GM12873 (cell line): ENCODE data around the gene TSPAN5.

Experiments
- CTCF ChIP-seq: IDR thresholded peaks from 2 replicates; pipeline ENCODE4 v1.5.1; 2012; ENCODE audit warnings: low read depth, mild to moderate bottlenecking, moderate library complexity, low read length, control low read depth; ENCODE audit not compliant: insufficient read depth; ENCODE audit errors: missing control alignments

Gene TSPAN5

GRCh38 chr4:98512918-98513317 is 145.5 kb downstream of the TSPAN5 start:
- no peak for TF ChIP-seq CTCF

DNA sequence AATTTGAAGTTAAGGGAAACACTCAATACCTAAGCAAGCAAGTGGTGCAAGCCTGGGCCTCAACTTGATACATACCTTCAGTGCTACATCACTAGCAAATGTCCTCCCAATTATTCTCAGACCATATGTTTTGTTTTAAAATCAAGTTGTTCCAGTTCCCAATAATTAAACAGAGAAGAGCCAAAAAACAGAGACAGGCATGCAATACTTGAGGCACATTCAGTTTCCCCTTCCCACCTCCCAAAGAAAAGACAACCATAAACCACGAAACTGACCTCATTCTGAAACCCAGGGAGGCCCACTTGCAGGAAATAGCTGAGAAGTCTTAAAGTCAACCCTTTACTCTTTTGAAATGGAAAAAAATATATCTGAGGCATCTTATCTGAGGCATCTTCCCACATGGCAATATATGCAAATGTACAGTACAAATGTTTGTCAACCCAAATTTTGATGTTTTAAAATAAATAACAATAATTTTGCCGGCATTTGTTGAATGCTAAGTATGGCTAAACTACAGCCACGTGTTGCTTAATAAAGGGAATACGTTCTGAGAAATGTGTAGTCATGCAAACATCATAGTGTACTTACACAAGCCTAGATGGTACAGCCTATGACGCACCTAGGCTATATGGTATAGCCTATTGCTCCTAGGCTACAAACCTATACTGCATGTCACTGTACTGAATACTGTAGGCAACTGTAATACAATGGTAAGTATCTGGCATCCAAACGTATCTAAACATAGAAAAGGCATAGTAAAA is 147.5 kb downstream of the TSPAN5 start:
- no peak for TF ChIP-seq CTCF

DNA sequence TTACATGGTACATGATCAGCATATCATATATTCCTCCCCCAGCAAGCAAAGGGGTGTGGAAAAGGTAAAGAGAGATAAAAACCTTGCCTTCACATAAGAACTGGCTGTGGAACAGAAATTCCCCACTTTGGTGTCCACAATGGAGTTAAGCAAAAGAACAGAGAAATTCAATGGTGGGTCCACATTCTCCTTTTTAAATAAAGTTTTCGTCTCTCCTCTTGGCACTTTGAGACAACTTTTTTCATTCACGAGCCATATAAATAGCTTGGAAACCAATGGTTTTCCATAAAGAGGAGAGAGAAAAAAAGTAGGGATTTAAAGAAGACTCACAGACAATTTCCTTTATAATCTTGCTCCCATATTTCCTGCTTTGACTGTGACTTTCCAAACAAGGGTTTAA is 148.1 kb downstream of the TSPAN5 start:
- TF ChIP-seq CTCF, result no peak

GRCh38 chr4:98509721-98510120 is 148.7 kb downstream of the TSPAN5 start:
- no peak for TF ChIP-seq CTCF

- TF ChIP-seq CTCF, result no peak
These were observed 149.4 kb downstream of the TSPAN5 start for GRCh38 chr4:98508829-98509598.

GRCh38 chr4:98508248-98508647 is 150.2 kb downstream of the TSPAN5 start:
- no peak for TF ChIP-seq CTCF

DNA sequence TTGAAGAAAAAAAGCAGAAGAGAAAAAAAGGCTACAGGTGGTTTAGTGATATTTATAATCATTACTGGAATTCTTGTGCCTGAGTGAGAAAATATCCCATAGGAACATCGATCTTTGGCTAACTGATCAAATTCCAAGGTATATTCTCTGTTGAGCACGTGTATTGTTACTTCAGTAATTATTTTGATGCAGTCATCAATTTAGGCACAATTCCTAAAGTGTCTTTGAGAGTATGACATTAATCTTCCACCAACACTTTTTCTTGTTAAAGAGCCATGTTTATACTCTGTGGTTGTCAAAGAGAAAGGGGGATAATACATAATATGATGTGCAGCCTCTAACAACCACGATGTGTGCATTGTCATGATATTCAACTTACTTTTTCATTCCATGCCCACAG is 151.1 kb downstream of the TSPAN5 start:
- no peak for TF ChIP-seq CTCF
